Colonic mucosa (tissue), 4 donors: Measurements from ENCODE around the gene CYTH3. TPM values are rescaled to one million over a fixed set of nuclear protein-coding genes. Genes with fewer than 3 reads are reported as not detected.
"Not testable (repeated sequence)": the region's sequence is repeated elsewhere in the genome, so short reads cannot be mapped to it uniquely, and the experiment has no call there.

Experiments used
- DNase-seq: peaks from one replicate; pipeline ENCODE4 v3.0.0-alpha.2; 2020
- H3K27ac ChIP-seq: fragments of 200-600 bp; one replicate; pipeline ENCODE4 v1.8.0; 2021
- H3K27me3 ChIP-seq: fragments of 200-600 bp; one replicate; pipeline ENCODE4 v1.8.0; 2021
- H3K36me3 ChIP-seq: fragments of 200-600 bp; one replicate; pipeline ENCODE4 v1.8.0; 2021
- H3K4me1 ChIP-seq: fragments of 200-600 bp; one replicate; pipeline ENCODE4 v1.8.0; 2021; ENCODE audit warnings: mild to moderate bottlenecking
- H3K4me3 ChIP-seq: fragments of 200-600 bp; one replicate; pipeline ENCODE4 v1.8.0; 2021
- H3K9ac ChIP-seq, 2 donors: one replicate each; pipeline ENCODE4 v1.7.0; 2013; ENCODE audit warnings: control low read depth in 2 of 2, low read depth in 2 of 2, low read length in 2 of 2
- H3K9me3 ChIP-seq: fragments of 200-600 bp; one replicate; pipeline ENCODE4 v1.8.0; 2021
- CTCF ChIP-seq: fragments of 200-600 bp; IDR thresholded peaks from one replicate; pipeline ENCODE4 v1.8.0; 2022; ENCODE audit warnings: antibody characterized with exemption, mild to moderate bottlenecking
- intact Hi-C: fragments of 100-400 bp; cut with DNase I; formaldehyde crosslinking; loops from one replicate; pipeline ENCODE4 v1.14.1; 2022
- total RNA-seq, 2 donors: library from RNA; stranded (reverse); fragmentation: NEBNext Ultra II Directional in 1 of 2; extraction: Animal tissue kit (Norgen Biotek cat#: 25700) in 1 of 2; gene quantifications; one replicate each; pipeline ENCODE4 v1.2.1, GENCODE V29; 2021
- donor health status: healthy.
- donor health status: DM: no; HTN: no; CAD: no.
- donor health status: DM: no; HTN: no; CAD: no.

Gene CYTH3
- total RNA-seq, 2 donors from 2014 or later, result 9.1 to 11.3 TPM

- H3K9ac ChIP-seq, result peak overlapping the region in 1 of 2 donors; percentile 13
- H3K4me3 ChIP-seq, result peak overlapping the region; percentile 13
- DNase-seq, result no peak
- H3K27me3 ChIP-seq, result no peaks in the 10 kb centered on the region
- no peaks in the 10 kb centered on the region for H3K36me3 ChIP-seq
- no peaks in the 10 kb centered on the region for H3K9me3 ChIP-seq
- TF ChIP-seq CTCF, result no peak
- intact Hi-C loops, result no loop called here
- H3K4me1 ChIP-seq, result peaks cover 16% of the 10 kb centered on the region
- peak overlapping the region; percentile 53 for H3K27ac ChIP-seq
Measured at GRCh38 chr7:6228361-6229229, 43.8 kb downstream of the CYTH3 start.

GRCh38 chr7:6227294-6227846 is 45.1 kb downstream of the CYTH3 start:
- Histone ChIP-seq H3K36me3 (no peaks in the 10 kb centered on the region), H3K9me3 (no peaks in the 10 kb centered on the region), H3K4me1 (peaks cover 10% of the 10 kb centered on the region), H3K27ac (peak overlapping the region; percentile 53), H3K27me3 (no peaks in the 10 kb centered on the region), H3K9ac (no peak overlapping the region), H3K4me3 (no peak overlapping the region)
- TF ChIP-seq CTCF, result no peak
- no peak for DNase-seq
- intact Hi-C loops, result no loop called here

GRCh38 chr7:6226194-6226799 is 46.1 kb downstream of the CYTH3 start:
- Histone ChIP-seq H3K4me1 (peaks cover 9% of the 10 kb centered on the region), H3K27me3 (no peaks in the 10 kb centered on the region), H3K9me3 (no peaks in the 10 kb centered on the region), H3K36me3 (no peaks in the 10 kb centered on the region), H3K27ac (peak overlapping the region; percentile 24), H3K4me3 (no peak overlapping the region), H3K9ac (no peak overlapping the region)
- no peak for TF ChIP-seq CTCF
- intact Hi-C loops, result no loop called here
- no peak for DNase-seq

- intact Hi-C loops, H3K4me1 ChIP-seq, H3K9me3 ChIP-seq, DNase-seq, H3K27me3 ChIP-seq, H3K36me3 ChIP-seq, H3K4me3 ChIP-seq, H3K9ac ChIP-seq, H3K27ac ChIP-seq: not testable (repeated sequence)
Measured at GRCh38 chr7:6223411-6223810, 49.0 kb downstream of the CYTH3 start.

- DNase-seq, H3K9me3 ChIP-seq, H3K9ac ChIP-seq, H3K4me1 ChIP-seq, H3K4me3 ChIP-seq, intact Hi-C loops, H3K36me3 ChIP-seq, H3K27ac ChIP-seq, H3K27me3 ChIP-seq: not testable (repeated sequence)
Measured at GRCh38 chr7:6223010-6223409, 49.4 kb downstream of the CYTH3 start.

GRCh38 chr7:6221340-6222319 is 50.8 kb downstream of the CYTH3 start:
- no peak for DNase-seq
- intact Hi-C loops, result no loop called here
- H3K27me3 ChIP-seq, result no peaks in the 10 kb centered on the region
- no peaks in the 10 kb centered on the region for H3K36me3 ChIP-seq
- no peak for TF ChIP-seq CTCF
- H3K4me3 ChIP-seq, result no peak overlapping the region
- peaks cover 6% of the 10 kb centered on the region for H3K4me1 ChIP-seq
- H3K9me3 ChIP-seq, result no peaks in the 10 kb centered on the region
- H3K27ac ChIP-seq, result no peak overlapping the region
- no peak overlapping the region for H3K9ac ChIP-seq
